HG02798 (cell line): ENCODE measurements around the gene NME7.
A peak's percentile ranks its signal among the peaks of the same experiment; 100 is the strongest.
"Not testable (repeated sequence)": the region's sequence is repeated elsewhere in the genome, so short reads cannot be mapped to it uniquely, and the experiment has no call there.

Source experiments
- ATAC-seq: cut with Tn5 transposase; IDR thresholded peaks from one replicate; pipeline ENCODE4 v1.9.1; 2021; ENCODE audit warnings: mild to moderate bottlenecking; ENCODE audit not compliant: unreplicated experiment, poor library complexity

Gene NME7, protein sequence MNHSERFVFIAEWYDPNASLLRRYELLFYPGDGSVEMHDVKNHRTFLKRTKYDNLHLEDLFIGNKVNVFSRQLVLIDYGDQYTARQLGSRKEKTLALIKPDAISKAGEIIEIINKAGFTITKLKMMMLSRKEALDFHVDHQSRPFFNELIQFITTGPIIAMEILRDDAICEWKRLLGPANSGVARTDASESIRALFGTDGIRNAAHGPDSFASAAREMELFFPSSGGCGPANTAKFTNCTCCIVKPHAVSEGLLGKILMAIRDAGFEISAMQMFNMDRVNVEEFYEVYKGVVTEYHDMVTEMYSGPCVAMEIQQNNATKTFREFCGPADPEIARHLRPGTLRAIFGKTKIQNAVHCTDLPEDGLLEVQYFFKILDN

GRCh38 chr1:169367686-169368405, at the start of gene NME7, which contains the start of gene BLZF1:
Gene NME7, minus strand, starts transcription at chr1:169367797. Its CDS starts 87 bp downstream, at chr1:169367710.
Gene BLZF1, plus strand, starts transcription at chr1:169368195. Its CDS starts 1,328 bp downstream, at chr1:169369523.
- ATAC-seq: peak; percentile 98

DNA sequence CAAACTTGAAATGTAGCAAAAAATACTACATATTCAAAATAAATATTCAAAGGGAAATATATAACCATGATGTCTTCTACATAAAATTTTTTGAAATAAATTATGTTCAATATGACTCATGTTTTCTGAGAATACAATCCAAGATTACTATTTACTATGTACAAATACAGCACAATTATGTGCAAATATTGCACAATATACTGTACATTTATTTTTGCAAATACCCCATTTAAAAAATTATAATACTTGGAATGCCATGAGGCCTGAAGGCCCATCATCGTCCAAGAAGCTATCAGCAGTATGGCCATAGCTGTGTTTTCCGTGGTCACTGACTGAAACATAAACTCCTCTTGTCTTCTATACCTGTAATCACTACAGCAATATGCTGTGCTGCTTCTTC, 47.4 kb upstream of the NME7 start:
- no peak for ATAC-seq

DNA sequence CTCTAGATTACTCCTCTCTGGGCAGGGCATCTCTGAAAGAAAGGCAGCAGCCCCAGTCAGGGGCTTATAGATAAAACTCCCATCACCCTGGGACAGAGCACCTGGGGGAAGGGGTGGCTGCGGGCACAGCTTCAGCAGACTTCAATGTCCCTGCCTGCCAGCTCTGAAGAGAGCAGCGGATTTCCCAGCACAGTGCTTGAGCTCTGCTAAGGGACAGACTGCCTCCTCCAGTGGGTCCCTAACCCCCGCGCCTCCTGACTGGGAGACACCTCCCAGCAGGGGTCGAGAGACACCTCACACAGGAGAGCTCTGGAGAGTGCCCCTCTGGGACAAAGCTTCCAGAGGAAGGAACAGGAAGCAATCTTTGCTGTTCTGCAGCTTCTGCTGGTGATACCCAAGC, 40.7 kb upstream of the NME7 start:
- ATAC-seq: not testable (repeated sequence)

DNA sequence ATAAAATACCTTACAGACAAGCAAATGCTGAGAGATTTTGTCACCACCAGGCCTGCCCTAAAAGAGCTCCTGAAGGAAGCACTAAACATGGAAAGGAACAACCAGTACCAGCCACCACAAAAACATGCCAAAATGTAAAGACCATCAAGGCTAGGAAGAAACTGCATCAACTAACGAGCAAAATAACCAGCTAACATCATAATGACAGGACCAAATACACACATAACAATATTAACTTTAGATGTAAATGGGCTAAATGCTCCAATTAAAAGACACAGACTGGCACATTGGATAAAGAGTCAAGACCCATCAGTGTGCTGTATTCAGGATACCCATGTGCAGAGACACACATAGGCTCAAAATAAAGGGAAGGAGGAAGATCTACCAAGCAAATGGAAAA, 35.0 kb upstream of the NME7 start:
- not testable (repeated sequence) for ATAC-seq

DNA sequence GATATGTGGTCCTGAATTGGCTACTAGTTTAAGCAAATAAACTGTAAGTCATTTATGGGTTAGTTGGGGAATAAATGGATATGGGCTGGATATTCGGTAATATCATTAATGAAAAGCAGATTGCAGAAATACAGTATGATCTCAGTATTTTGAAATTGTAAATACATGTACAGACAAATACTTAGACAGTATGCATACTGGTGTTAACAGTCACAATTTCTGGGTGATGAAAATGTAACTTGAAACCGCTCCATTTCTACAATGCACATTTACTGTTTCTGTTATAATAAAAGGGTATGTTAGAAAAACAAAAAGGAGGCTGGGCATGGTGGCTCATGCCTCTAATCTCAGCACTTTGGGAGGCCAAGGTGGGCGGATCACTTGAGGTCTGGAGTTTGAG, 28.4 kb upstream of the NME7 start:
- ATAC-seq: no peak

GRCh38 chr1:169392406-169392805, 24.8 kb upstream of the NME7 start:
- no peak for ATAC-seq

DNA sequence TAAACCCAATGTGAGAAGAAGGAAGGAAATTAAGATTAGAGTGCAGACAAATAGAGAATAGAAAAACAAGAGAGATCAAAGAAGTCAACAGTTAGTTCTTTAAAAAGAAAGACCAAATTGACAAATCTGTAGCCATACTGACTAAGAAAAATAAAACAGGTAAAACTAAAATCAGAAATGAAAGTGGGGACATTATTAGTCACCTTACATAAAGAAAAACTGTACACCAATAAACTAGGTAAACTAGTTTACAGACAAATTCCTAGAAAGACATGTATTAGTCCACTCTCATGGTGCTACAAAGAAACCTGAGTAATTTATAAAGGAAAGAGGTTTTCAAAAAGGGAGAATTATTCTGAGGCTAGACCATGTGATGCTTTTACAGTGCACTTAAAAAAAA, 22.7 kb upstream of the NME7 start:
- peak; percentile 74 for ATAC-seq

DNA sequence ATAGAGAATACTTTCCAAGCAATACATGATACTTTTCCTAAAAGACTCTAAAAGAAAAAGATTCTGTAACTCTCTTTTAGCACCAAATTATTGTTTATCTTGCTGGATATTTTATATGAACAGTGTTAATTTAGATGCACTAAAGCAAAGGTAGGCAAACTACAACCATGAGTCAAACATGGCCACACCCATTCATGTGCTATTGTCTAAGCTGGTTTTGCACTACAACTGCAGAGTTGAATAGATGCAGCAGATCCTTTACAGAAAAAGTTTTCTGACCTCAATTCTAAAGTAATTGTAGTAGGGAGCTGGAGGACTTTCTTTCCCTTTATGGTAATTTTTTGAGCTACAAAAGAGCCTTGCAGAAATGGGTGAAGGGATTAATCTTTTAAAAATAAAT, 19.8 kb upstream of the NME7 start:
- ATAC-seq: no peak

- ATAC-seq: no peak
Measured at GRCh38 chr1:169383449-169383848, 15.9 kb upstream of the NME7 start.

- no peak for ATAC-seq
Measured at GRCh38 chr1:169381162-169381561, 13.6 kb upstream of the NME7 start.

DNA sequence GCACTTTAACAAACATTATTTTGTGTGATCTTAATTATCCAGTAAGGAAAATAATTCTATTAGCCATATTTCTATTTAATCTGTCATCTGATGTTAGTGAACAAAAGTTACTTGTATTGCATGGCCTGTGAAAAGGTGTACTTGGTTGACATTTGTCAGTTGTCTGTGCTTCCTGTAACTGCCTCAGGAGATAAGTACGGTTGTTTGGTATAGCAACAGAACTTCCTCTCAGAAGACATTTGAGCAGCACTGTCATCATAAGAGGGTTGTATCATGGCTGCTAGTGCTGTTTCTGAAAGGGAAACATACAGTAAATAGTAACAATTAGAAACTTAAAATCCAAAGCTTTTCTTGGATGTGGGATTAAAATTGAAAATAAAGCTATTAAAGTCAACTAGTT, 3.8 kb upstream of the NME7 start:
- no peak for ATAC-seq

GRCh38 chr1:169368406-169368769, 791 bp upstream of the NME7 start:
- no peak for ATAC-seq

GRCh38 chr1:169367096-169367685, 406 bp downstream of the NME7 start:
- ATAC-seq: no peak

GRCh38 chr1:169364948-169365347, 2.6 kb downstream of the NME7 start:
- no peak for ATAC-seq

- ATAC-seq: peak; percentile 23
Measured at GRCh38 chr1:169363046-169363730, 4.4 kb downstream of the NME7 start.

DNA sequence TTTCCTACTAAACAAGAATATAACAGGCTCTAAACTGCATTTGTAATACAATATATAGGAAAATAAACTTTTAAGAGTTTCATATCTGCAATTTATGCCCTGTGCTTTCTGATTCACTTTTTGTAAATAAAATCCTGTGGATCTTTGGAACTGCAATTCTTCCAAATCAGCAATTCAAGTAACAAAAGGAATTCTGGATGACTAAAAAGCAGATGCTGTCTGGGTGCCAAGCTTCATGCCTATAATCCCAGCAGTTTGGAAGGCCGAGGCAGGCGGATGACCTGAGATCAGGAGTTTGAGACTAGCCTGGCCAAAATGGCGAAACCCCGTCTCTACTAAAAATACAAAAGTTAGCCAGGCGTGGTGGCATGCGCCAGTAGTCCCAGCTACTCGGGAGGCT, 6.3 kb downstream of the NME7 start:
- ATAC-seq: no peak

GRCh38 chr1:169360415-169360814, 7.2 kb downstream of the NME7 start:
- ATAC-seq: no peak

GRCh38 chr1:169348383-169349036, 19.1 kb downstream of the NME7 start:
- no peak for ATAC-seq

DNA sequence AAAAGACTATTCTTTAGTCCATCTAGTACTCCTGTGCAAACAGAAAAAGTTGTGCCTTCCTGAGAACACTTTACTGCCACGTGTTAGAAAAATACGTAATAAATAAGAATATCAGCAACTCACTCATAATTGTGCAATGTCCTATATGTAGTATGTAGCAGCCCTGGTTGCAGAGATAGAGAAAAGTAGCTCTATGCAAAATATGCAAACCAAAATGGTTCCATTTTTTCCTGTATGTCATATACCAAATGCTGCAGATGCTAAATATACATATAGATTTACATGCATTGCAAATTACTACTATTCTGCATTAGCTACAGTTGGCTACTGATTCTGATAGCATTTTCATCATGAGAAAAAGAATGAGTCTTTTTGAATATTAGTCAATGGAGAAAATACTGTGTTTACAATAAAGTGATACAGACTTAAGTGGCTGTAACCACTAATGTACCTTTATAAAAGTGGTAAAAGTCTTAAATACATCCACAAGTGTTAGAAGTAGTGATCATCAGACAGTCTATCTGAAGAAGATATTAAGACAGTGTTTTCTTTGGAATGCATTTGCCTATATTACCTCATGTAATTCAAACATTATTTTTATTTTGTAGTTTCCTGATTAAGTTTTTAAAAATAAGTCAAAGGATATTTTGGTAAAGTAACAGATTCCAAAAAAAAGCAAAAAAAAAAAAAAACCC, 19.8 kb downstream of the NME7 start:
- no peak for ATAC-seq
